ENCODE data around the gene ATP11B. TPM values are rescaled to one million over a fixed set of nuclear protein-coding genes. Genes with fewer than 3 reads are reported as not detected.

The ATP11B gene
- total RNA-seq, 3 donors from 2014 or later (not counting 1 experiment from before 2014, with no cell fraction given): 157 to 174 (median 172) TPM

DNA sequence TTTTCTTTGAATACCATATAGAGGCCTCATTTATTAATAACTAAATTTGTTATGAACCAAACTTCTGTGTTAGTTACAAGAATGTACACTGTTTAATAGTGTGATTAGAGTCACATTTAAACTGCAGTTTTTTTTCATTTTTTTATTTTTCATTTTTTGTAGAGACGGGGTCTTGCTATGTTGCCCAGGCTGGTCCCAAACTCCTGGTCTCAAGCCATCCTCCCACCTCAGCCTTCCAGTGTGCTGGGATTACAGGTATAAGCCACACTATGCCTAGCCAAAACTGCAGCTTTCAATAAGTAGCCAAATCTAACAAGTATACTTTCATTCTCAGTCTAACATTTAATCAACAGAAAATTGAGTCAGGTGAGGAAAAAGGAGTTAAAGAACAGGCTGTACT is 10.2 kb upstream of the ATP11B start:
- TF ChIP-seq, protein P1, sequence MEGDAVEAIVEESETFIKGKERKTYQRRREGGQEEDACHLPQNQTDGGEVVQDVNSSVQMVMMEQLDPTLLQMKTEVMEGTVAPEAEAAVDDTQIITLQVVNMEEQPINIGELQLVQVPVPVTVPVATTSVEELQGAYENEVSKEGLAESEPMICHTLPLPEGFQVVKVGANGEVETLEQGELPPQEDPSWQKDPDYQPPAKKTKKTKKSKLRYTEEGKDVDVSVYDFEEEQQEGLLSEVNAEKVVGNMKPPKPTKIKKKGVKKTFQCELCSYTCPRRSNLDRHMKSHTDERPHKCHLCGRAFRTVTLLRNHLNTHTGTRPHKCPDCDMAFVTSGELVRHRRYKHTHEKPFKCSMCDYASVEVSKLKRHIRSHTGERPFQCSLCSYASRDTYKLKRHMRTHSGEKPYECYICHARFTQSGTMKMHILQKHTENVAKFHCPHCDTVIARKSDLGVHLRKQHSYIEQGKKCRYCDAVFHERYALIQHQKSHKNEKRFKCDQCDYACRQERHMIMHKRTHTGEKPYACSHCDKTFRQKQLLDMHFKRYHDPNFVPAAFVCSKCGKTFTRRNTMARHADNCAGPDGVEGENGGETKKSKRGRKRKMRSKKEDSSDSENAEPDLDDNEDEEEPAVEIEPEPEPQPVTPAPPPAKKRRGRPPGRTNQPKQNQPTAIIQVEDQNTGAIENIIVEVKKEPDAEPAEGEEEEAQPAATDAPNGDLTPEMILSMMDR (IDR thresholded peaks at IDR 0.05): no peak
- Histone ChIP-seq H3K4me1 (ENCODE audit: control insufficient read depth, insufficient read depth, low read length) (no peaks in the 10 kb centered on the region), H3K4me3 (ENCODE audit: low read length) (no peak overlapping the region), H3K27me3 (ENCODE audit: control insufficient read depth, insufficient read depth, low read length) (peaks cover 5% of the 10 kb centered on the region), H3K9me3 (ENCODE audit: control insufficient read depth, insufficient read depth, low read length) (no peaks in the 10 kb centered on the region), H3K36me3 (ENCODE audit: control insufficient read depth, insufficient read depth, low read length) (no peaks in the 10 kb centered on the region), H3K27ac (ENCODE audit: low read length) (no peak overlapping the region)
- H3K27me3 Mint-ChIP-seq (ENCODE audit: low read depth in 2 of 2): peaks cover 14 to 41% of the 10 kb centered on the region in 2 donors
- no peak overlapping the region for H3K4me3 Mint-ChIP-seq
- intact Hi-C loops (cut with micrococcal nuclease): no loop called here
- H3K9me3 Mint-ChIP-seq: no peaks in the 10 kb centered on the region
- H3K27ac Mint-ChIP-seq: no peak overlapping the region
- H3K4me1 Mint-ChIP-seq: no peaks in the 10 kb centered on the region
- no peak for ATAC-seq
- DNase-seq: no peak
- WGBS (ENCODE audit: insufficient coverage): 94% methylated on average over 1 of the region's 1 CpG
- H3K36me3 Mint-ChIP-seq: no peaks in the 10 kb centered on the region

- H3K27me3 ChIP-seq (ENCODE audit: control insufficient read depth, insufficient read depth, low read length): peaks cover 5% of the 10 kb centered on the region
- no peak for DNase-seq
- TF ChIP-seq, protein P1 (IDR thresholded peaks at IDR 0.05): no peak
- H3K36me3 ChIP-seq (ENCODE audit: control insufficient read depth, insufficient read depth, low read length): no peaks in the 10 kb centered on the region
- H3K9me3 ChIP-seq (ENCODE audit: control insufficient read depth, insufficient read depth, low read length): no peaks in the 10 kb centered on the region
- intact Hi-C loops (cut with micrococcal nuclease): no loop called here
- Mint-ChIP-seq H3K4me3 (no peak overlapping the region), H3K9me3 (no peaks in the 10 kb centered on the region), H3K27ac (no peak overlapping the region), H3K36me3 (no peaks in the 10 kb centered on the region), H3K4me1 (no peaks in the 10 kb centered on the region), H3K27me3 (ENCODE audit: low read depth in 2 of 2) (peaks cover 14 to 46% of the 10 kb centered on the region in 2 donors)
- H3K27ac ChIP-seq (ENCODE audit: low read length): no peak overlapping the region
- no peaks in the 10 kb centered on the region for H3K4me1 ChIP-seq (ENCODE audit: control insufficient read depth, insufficient read depth, low read length)
- no peak for ATAC-seq
- no peak overlapping the region for H3K4me3 ChIP-seq (ENCODE audit: low read length)
- WGBS (ENCODE audit: insufficient coverage): 60% methylated on average over 1 of the region's 1 CpG
These were observed 8.8 kb upstream of the ATP11B start for GRCh38 chr3:182784542-182784941.

GRCh38 chr3:182785142-182785541 is 8.2 kb upstream of the ATP11B start:
- TF ChIP-seq, protein P1 (IDR thresholded peaks at IDR 0.05): no peak
- H3K4me1 Mint-ChIP-seq: no peaks in the 10 kb centered on the region

GRCh38 chr3:182785756-182786155 is 7.5 kb upstream of the ATP11B start:
- ATAC-seq: no peak

More at GRCh38 chr3:182785142-182785541, 8.2 kb upstream of the ATP11B start:
- no peaks in the 10 kb centered on the region for H3K36me3 Mint-ChIP-seq
- intact Hi-C loops (cut with micrococcal nuclease): no loop called here
- DNase-seq: no peak
- H3K9me3 Mint-ChIP-seq: no peaks in the 10 kb centered on the region
- Histone ChIP-seq H3K27me3 (ENCODE audit: control insufficient read depth, insufficient read depth, low read length) (peaks cover 5% of the 10 kb centered on the region), H3K4me1 (ENCODE audit: control insufficient read depth, insufficient read depth, low read length) (no peaks in the 10 kb centered on the region), H3K9me3 (ENCODE audit: control insufficient read depth, insufficient read depth, low read length) (no peaks in the 10 kb centered on the region), H3K4me3 (ENCODE audit: low read length) (no peak overlapping the region), H3K27ac (ENCODE audit: low read length) (no peak overlapping the region), H3K36me3 (ENCODE audit: control insufficient read depth, insufficient read depth, low read length) (no peaks in the 10 kb centered on the region)
- no peak overlapping the region for H3K27ac Mint-ChIP-seq
- peaks cover 14 to 46% of the 10 kb centered on the region in 2 donors for H3K27me3 Mint-ChIP-seq (ENCODE audit: low read depth in 2 of 2)
- no peak overlapping the region for H3K4me3 Mint-ChIP-seq
- 93% methylated on average over 3 of the region's 3 CpGs for WGBS (ENCODE audit: insufficient coverage)
- no peak for ATAC-seq

More at GRCh38 chr3:182785756-182786155, 7.5 kb upstream of the ATP11B start:
- TF ChIP-seq, protein P1 (IDR thresholded peaks at IDR 0.05): no peak
- peaks cover 14 to 46% of the 10 kb centered on the region in 2 donors for H3K27me3 Mint-ChIP-seq (ENCODE audit: low read depth in 2 of 2)
- no peaks in the 10 kb centered on the region for H3K4me1 Mint-ChIP-seq
- no peaks in the 10 kb centered on the region for H3K36me3 ChIP-seq (ENCODE audit: control insufficient read depth, insufficient read depth, low read length)
- DNase-seq: no peak
- no peak overlapping the region for H3K27ac Mint-ChIP-seq
- H3K9me3 Mint-ChIP-seq: no peaks in the 10 kb centered on the region
- no peaks in the 10 kb centered on the region for H3K4me1 ChIP-seq (ENCODE audit: control insufficient read depth, insufficient read depth, low read length)
- H3K36me3 Mint-ChIP-seq: no peaks in the 10 kb centered on the region
- intact Hi-C loops (cut with micrococcal nuclease): no loop called here
- H3K27ac ChIP-seq (ENCODE audit: low read length): no peak overlapping the region
- H3K27me3 ChIP-seq (ENCODE audit: control insufficient read depth, insufficient read depth, low read length): peaks cover 5% of the 10 kb centered on the region
- no peak overlapping the region for H3K4me3 ChIP-seq (ENCODE audit: low read length)
- no peak overlapping the region for H3K4me3 Mint-ChIP-seq
- H3K9me3 ChIP-seq (ENCODE audit: control insufficient read depth, insufficient read depth, low read length): no peaks in the 10 kb centered on the region

Data from natural killer cell (primary cell).